SK-N-SH (cell line): Measurements from ENCODE around the gene CCDC15. TPM values are rescaled to one million over a fixed set of nuclear protein-coding genes. Genes with fewer than 3 reads are reported as not detected.

Experiments used
- CTCF ChIA-PET: fragments of 300-600, 350-600 bp; formaldehyde crosslinking; extraction: SDS; loops from one replicate; lab custom pipeline; 2021; lab: Yijun Ruan, JAX
- POLR2A ChIA-PET: fragments of 350-600 bp; sonication (Branson Sonifier 250); formaldehyde crosslinking; extraction: SDS; loops from one replicate; lab custom pipeline; 2020; ENCODE audit warnings: antibody characterized with exemption, inconsistent platforms; lab: Yijun Ruan, JAX
- DNase-seq: peaks from one replicate; pipeline ENCODE4 v3.0.0; 2012
- H2AFZ ChIP-seq: fragments of 200-600 bp; sonication (generic); 2 replicates; pipeline ENCODE4 v1.8.1; 2016; ENCODE audit warnings: antibody characterized with exemption, mild to moderate bottlenecking, low read depth
- H3F3A ChIP-seq: fragments of 200-600 bp; sonication (generic); replicated peaks from 2 replicates; pipeline ENCODE3; 2016; ENCODE audit warnings: antibody characterized with exemption, mild to moderate bottlenecking; ENCODE audit not compliant: insufficient read depth
- H3K27ac ChIP-seq, 2 experiments: fragments of 200-500 bp in 1 of 2; fragments of 200-600 bp in 1 of 2; sonication (Bioruptor generic) in 1 of 2; sonication (generic), shearing (Covaris generic) in 1 of 2; 2 replicates each; pipeline versions ENCODE4 v1.5.1 to v1.6.1; 2014 to 2016; ENCODE audit warnings: low read depth in 2 of 2, inconsistent platforms in 1 of 2, low read length in 1 of 2, mild to moderate bottlenecking in 1 of 2, mixed read lengths in 1 of 2
- H3K27me3 ChIP-seq: fragments of 200-600 bp; sonication (generic), shearing (Covaris generic); 2 replicates; pipeline ENCODE4 v1.6.1; 2016; ENCODE audit warnings: mixed run types; ENCODE audit not compliant: insufficient read depth
- H3K36me3 ChIP-seq, 2 experiments: fragments of 200-500 bp in 1 of 2; fragments of 200-600 bp in 1 of 2; sonication (Bioruptor generic) in 1 of 2; sonication (generic) in 1 of 2; replicated peaks in 1 of 2; 2 replicates each; pipeline versions ENCODE3 to v1.5.1; 2014 to 2016; ENCODE audit warnings: low read length in 1 of 2, mild to moderate bottlenecking in 1 of 2; ENCODE audit not compliant: insufficient read depth in 2 of 2, control insufficient read depth in 1 of 2
- H3K4me1 ChIP-seq, 2 experiments: fragments of 200-500 bp in 1 of 2; fragments of 200-600 bp in 1 of 2; sonication (Bioruptor generic) in 1 of 2; sonication (generic), shearing (Covaris generic) in 1 of 2; 2 replicates each; pipeline versions ENCODE4 v1.5.1 to v1.6.1; 2014 to 2016; ENCODE audit warnings: low read depth in 1 of 2, low read length in 1 of 2, mixed run types in 1 of 2; ENCODE audit not compliant: insufficient read depth in 2 of 2, control insufficient read depth in 1 of 2
- H3K4me2 ChIP-seq: fragments of 200-600 bp; sonication (generic), shearing (Covaris generic); 2 replicates; pipeline ENCODE4 v1.6.1; 2017; ENCODE audit warnings: mixed run types
- H3K4me3 ChIP-seq, 2 experiments: fragments of 200-500 bp in 1 of 2; fragments of 200-600 bp in 1 of 2; sonication (Bioruptor generic) in 1 of 2; sonication (generic), shearing (Covaris generic) in 1 of 2; 2 replicates each; pipeline versions ENCODE4 v1.5.1 to v1.8.1; 2014 to 2016; ENCODE audit warnings: low read depth in 2 of 2, inconsistent platforms in 1 of 2, low read length in 1 of 2, mild to moderate bottlenecking in 1 of 2, mixed read lengths in 1 of 2, moderate library complexity in 1 of 2
- H3K79me2 ChIP-seq: fragments of 200-600 bp; sonication (generic); 2 replicates; pipeline ENCODE4 v1.8.1; 2017; ENCODE audit warnings: mild to moderate bottlenecking; ENCODE audit not compliant: insufficient read depth
- H3K9ac ChIP-seq: fragments of 200-600 bp; sonication (generic); 2 replicates; pipeline ENCODE4 v1.6.1; 2017; ENCODE audit warnings: mixed run types
- H3K9me2 ChIP-seq: fragments of 200-600 bp; sonication (generic); 2 replicates; pipeline ENCODE4 v1.6.1; 2017; ENCODE audit warnings: mixed run types
- H3K9me3 ChIP-seq: fragments of 200-600 bp; sonication (generic); 2 replicates; pipeline ENCODE4 v1.6.1; 2017; ENCODE audit warnings: mixed run types, mild to moderate bottlenecking, moderate library complexity
- H4K20me1 ChIP-seq: fragments of 200-600 bp; sonication (generic); 2 replicates; pipeline ENCODE4 v1.6.1; 2017; ENCODE audit warnings: mild to moderate bottlenecking, mixed run types; ENCODE audit not compliant: insufficient read depth
- ELF1 ChIP-seq: IDR thresholded peaks from 2 replicates; pipeline ENCODE4 v1.4.0; 2012
- EP300 ChIP-seq, 2 experiments: IDR thresholded peaks; 2 replicates each; pipeline versions ENCODE4 v1.4.0 to v1.6.1; 2012; ENCODE audit warnings: borderline replicate concordance in 1 of 2, low read depth in 1 of 2, low read length in 1 of 2
- EZH2phosphoT487 ChIP-seq: fragments of 200-600 bp; sonication (generic); IDR thresholded peaks from 2 replicates; pipeline ENCODE4 v1.6.1; 2017; ENCODE audit warnings: low read depth, mixed run types, mild to moderate bottlenecking, antibody characterized with exemption, moderate library complexity, borderline replicate concordance
- FOSL2 ChIP-seq: IDR thresholded peaks from 2 replicates; pipeline ENCODE4 v1.4.0; 2012; ENCODE audit warnings: low read depth, mild to moderate bottlenecking, moderate library complexity, borderline replicate concordance
- FOXJ3 ChIP-seq: sonication (generic); formaldehyde crosslinking; IDR thresholded peaks from 2 replicates; pipeline ENCODE4 v1.5.1; 2020; ENCODE audit warnings: mild to moderate bottlenecking, missing genetic modification reagents
- GABPA ChIP-seq: IDR thresholded peaks from 2 replicates; pipeline ENCODE4 v1.4.0; 2012; ENCODE audit warnings: low read depth, mild to moderate bottlenecking
- GATA2 ChIP-seq: sonication (generic); formaldehyde crosslinking; IDR thresholded peaks from 2 replicates; pipeline ENCODE4 v1.5.0; 2020; ENCODE audit warnings: mild to moderate bottlenecking, missing genetic modification reagents
- JUND ChIP-seq: IDR thresholded peaks from 2 replicates; pipeline ENCODE4 v1.4.0; 2012
- MXI1 ChIP-seq: IDR thresholded peaks from 2 replicates; pipeline ENCODE4 v1.6.1; 2012; ENCODE audit warnings: mild to moderate bottlenecking, low read depth, low read length, improper control_type of control experiment
- PBX3 ChIP-seq: IDR thresholded peaks from 2 replicates; pipeline ENCODE4; 2012
- RAD21 ChIP-seq: IDR thresholded peaks from 2 replicates; pipeline ENCODE4 v1.6.1; 2012; ENCODE audit warnings: mild to moderate bottlenecking, low read length
- RCOR1 ChIP-seq: fragments of 150-350 bp; IDR thresholded peaks from 2 replicates; pipeline ENCODE4 v1.6.1; 2017; ENCODE audit warnings: antibody characterized with exemption, low read length
- REST ChIP-seq: IDR thresholded peaks from 2 replicates; pipeline ENCODE4 v1.6.1; 2012; ENCODE audit warnings: mild to moderate bottlenecking, low read depth, low read length, moderate library complexity
- RFX5 ChIP-seq: IDR thresholded peaks from 2 replicates; pipeline ENCODE4 v1.6.1; 2012; ENCODE audit warnings: mild to moderate bottlenecking, improper control_type of control experiment, low read length
- SMC3 ChIP-seq: IDR thresholded peaks from 2 replicates; pipeline ENCODE4 v1.6.1; 2012; ENCODE audit warnings: low read depth, low read length, improper control_type of control experiment
- USF1 ChIP-seq: IDR thresholded peaks from 2 replicates; pipeline ENCODE4 v1.4.0; 2012; ENCODE audit warnings: low read depth, borderline replicate concordance
- USF2 ChIP-seq: fragments of 150-350 bp; IDR thresholded peaks from 2 replicates; pipeline ENCODE4 v1.6.1; 2017; ENCODE audit warnings: antibody characterized with exemption, low read length, low read depth, borderline replicate concordance
- WGBS: methylation state at CpG from one replicate; pipeline ENCODE4 v1.1.6; 2017; ENCODE audit warnings: low lambda C conversion rate; 5-methylcytosine and 5-hydroxymethylcytosine counted together
- polyA plus RNA-seq, 3 experiments: library from polyadenylated mRNA; depleted of rRNA; stranded (reverse); fragments of >200 nt; gene quantifications; 2 replicates each; pipeline ENCODE4 v1.2.3, GENCODE V29; 2012

Gene CCDC15
- polyA plus RNA-seq, 1 of the 3 experiments (the other 2 are of a cell fraction): 0.69 TPM

- no peak for DNase-seq
- Histone ChIP-seq H3K4me2 (no peak overlapping the region), H3K9ac (no peak overlapping the region), H4K20me1 (no peaks in the 10 kb centered on the region), H3F3A (no peaks in the 10 kb centered on the region), H3K4me3 (no peak overlapping the region), H3K79me2 (no peaks in the 10 kb centered on the region), H3K27me3 (no peaks in the 10 kb centered on the region), H3K27ac (no peak overlapping the region), H3K9me2 (no peaks in the 10 kb centered on the region), H2AFZ (no peak overlapping the region), H3K9me3 (no peaks in the 10 kb centered on the region), H3K4me1 (no peaks in the 10 kb centered on the region), H3K36me3 (peaks cover 0 to 6% of the 10 kb centered on the region in 2 experiments)
- 89% methylated on average over 3 of the region's 3 CpGs for WGBS
- no peak for TF ChIP-seq RFX5
- TF ChIP-seq MXI1: no peak
- no peak for TF ChIP-seq USF2
- TF ChIP-seq REST: no peak
- TF ChIP-seq USF1: no peak
- no peak for TF ChIP-seq RCOR1
- TF ChIP-seq JUND: no peak
- no peak for TF ChIP-seq FOSL2
- TF ChIP-seq EP300 (IDR thresholded peaks at IDR 0.05; ENCODE audit: borderline replicate concordance in 1 of 2, low read depth in 1 of 2, low read length in 1 of 2): no peak
- no peak for TF ChIP-seq GATA2 (CRISPR knock-in tag)
- TF ChIP-seq GABPA: no peak
- TF ChIP-seq FOXJ3: no peak
- no peak for TF ChIP-seq EZH2phosphoT487
- no peak for TF ChIP-seq PBX3
- TF ChIP-seq RAD21: no peak
- TF ChIP-seq SMC3: no peak
- no peak for TF ChIP-seq ELF1
- POLR2A ChIA-PET: no interaction called here
- CTCF ChIA-PET: no interaction called here
Measured at GRCh38 chr11:124988063-124988462, 34.1 kb downstream of the CCDC15 start.
